GM18517 (cell line): Measurements from ENCODE around the gene APOO.

Experiments used
- ATAC-seq: cut with Tn5 transposase; IDR thresholded peaks from one replicate; pipeline ENCODE4 v1.9.1; 2021; ENCODE audit warnings: mild to moderate bottlenecking, moderate library complexity; ENCODE audit not compliant: unreplicated experiment

The APOO gene

DNA sequence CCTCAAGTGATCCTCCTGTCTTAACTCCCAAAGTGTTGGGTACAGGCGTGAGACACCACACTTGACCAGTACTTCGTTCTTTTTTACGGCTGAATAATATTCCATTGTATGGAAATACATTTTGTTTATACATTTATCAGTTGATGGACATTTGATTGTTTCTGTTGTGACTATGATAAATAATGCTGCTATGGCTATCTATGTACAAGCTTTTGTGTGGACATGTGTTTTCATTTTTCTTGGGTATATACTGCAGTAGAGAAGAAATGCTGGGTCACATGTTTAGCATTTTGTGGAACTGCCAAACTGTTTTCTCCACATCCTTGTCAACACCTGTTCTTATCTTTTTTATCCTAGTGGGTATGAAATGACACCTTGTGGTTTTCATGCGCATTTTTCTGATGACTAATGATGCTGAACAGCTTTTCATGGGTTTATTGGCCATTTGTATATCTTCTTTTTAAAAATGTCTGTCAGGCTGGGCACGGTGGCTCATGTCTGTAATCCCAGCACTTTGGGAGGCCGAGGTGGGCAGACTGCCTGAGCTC, 87.4 kb downstream of the APOO start:
- no peak for ATAC-seq

- no peak for ATAC-seq
Measured at GRCh38 chrX:23819385-23820234, 88.1 kb downstream of the APOO start.

GRCh38 chrX:23817979-23818336, 89.8 kb downstream of the APOO start:
- ATAC-seq, result no peak

DNA sequence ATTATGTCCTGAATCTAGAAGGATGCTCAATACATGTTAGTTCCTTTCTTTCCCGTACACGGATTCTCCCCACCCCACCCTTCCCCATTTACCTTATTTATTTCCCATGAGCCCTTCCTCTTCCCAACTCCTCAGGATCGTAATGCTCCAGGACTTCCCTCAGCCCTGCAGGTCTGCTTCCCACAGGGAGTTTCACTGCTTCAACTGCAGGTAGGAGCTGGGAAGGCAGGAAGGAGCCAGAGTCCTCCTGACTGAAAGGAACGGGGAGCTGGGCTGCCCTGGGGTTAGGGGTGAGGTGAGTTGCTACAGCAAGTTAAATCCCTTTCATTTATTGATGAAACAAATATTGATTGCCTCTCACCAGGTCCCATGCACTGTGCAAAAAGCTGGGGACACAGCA, 91.6 kb downstream of the APOO start:
- ATAC-seq, result no peak

DNA sequence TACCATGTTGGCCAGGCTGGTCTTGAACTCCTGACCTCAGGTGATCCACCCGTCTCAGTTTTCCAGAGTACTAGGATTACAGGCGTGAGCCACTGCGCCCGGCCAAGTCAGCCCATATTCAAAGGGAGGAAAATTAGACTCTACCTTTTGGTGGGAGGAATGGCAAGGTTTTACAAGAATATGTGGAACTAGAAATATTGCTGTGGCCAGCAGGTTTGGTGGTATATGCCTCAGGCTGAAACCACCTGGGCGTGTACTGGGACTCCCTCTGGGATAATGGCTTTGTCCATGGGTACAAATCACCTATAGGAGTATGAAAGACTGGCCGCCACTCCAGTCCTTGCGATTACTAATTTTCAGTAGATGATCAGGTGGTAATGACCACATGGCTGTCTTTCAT, 92.4 kb downstream of the APOO start:
- no peak for ATAC-seq

- no peak for ATAC-seq
Measured at GRCh38 chrX:23813808-23814207, 93.9 kb downstream of the APOO start.

GRCh38 chrX:23811656-23812055, 96.1 kb downstream of the APOO start:
- ATAC-seq, result no peak

DNA sequence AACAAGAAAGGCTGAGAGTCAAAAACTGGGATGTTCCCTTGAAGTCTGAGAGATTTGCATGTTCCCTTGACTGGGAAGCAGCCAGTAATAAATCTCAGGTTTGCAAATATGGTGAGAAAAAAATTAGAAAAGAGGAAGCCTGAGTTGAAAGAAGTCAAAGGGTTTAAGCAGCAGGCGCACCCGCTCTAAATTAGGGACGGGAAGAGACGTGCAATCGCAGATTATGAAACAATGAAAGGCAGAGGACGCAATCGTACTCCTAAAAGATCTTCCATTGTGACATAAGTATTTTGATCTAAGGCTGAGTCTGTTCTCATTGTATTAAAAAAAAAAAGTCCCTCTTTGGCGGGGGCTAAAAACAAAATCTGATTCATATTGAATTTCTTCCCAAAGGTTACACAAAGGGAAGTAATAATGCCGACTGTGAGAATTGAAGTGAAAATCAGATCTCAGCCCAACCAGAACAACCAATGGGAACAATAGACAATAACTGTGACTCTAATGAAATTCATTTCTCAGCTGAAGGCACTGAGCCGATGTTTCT, 96.6 kb downstream of the APOO start:
- ATAC-seq, result no peak

GRCh38 chrX:23810279-23810678, 97.5 kb downstream of the APOO start:
- ATAC-seq, result no peak

- no peak for ATAC-seq
Measured at GRCh38 chrX:23805389-23805788, 102.3 kb downstream of the APOO start.

DNA sequence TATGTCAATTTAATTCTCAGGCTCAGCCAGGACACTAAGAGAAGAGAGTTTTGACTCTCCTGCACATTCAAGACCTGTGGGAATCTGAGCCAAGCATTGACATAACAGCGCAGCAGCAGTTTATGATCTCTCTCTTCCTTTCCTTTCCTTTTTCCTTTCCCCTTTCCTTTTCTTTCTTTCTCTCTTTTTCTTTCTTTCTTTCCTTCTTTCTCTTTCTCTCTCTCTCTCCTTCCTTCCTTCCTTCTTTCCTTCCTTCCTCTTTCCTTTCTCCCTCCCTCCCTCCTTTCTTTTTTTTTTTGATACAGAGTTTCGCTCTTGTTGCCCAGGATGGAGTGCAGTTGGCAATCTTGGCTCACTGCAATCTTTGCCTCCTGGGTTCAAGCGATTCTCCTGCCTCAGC, 103.2 kb downstream of the APOO start:
- no peak for ATAC-seq

GRCh38 chrX:23803931-23804381, 103.8 kb downstream of the APOO start:
- ATAC-seq, result no peak

DNA sequence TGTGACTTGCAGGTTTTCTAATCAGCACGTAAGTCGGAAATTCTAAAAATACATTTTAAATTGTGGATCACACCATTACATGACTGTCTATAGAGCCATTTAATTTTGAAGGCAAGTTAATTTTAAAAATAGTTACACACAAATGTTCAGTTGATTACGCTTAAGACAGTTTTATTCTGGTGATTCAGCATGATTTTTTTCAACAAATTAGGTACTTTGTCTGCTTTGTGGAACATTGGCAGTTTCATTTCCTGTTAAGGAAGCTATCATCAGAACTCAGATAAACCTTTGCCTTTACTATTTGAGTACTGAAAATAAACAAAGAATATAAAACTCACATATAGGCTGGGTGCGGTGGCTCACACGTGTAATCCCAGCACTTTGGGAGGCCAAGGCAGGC, 105.3 kb downstream of the APOO start:
- ATAC-seq, result no peak

DNA sequence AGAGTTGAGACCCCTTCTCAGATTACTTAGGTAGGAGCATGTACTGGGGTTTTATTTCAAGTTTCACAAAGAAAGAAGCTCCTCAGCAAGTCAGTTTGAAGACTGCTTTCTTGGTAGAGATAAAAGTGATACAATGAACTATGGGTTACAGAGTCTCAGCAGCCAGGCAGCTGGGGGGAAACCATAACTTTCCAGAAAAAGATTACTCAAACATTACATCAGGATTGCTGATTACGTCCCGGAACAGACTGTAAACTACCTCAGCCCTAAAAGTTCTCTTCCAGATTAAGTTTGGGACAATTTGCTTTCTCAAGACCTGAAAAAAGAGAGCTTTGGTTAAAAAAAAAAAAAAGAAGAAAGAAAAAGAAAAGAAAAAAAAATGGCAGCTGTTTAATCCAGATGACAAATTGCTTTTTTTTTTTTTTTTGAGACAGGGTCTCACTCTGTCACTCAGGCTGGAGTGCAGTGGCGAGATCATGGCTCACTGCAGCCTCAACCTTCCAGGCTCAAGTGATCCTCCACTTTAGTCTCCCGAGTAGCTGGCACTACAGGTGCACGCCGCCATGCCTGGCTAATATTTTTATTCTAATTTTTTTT, 108.2 kb downstream of the APOO start:
- no peak for ATAC-seq

GRCh38 chrX:23797371-23798128, 110.2 kb downstream of the APOO start:
- ATAC-seq, result no peak

DNA sequence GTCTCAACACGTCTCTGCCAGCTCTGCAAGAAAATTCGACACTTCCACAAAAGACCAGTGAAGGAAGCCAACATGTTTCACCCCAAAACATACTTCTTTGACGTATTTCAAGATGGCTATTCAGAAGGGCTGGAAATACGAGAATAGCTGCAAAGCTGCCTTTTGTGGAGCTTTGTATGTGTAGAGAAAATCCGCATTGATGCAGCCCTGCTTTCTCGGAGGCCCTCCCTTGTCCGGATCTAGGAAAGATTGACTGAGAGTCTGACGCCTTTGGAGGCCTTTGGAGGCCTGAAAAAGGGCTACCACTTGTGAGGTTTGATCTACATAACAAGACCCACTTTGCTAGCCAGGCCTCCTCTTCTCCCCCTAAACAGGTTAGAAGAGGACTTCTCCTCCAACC, 112.5 kb downstream of the APOO start:
- ATAC-seq, result no peak

DNA sequence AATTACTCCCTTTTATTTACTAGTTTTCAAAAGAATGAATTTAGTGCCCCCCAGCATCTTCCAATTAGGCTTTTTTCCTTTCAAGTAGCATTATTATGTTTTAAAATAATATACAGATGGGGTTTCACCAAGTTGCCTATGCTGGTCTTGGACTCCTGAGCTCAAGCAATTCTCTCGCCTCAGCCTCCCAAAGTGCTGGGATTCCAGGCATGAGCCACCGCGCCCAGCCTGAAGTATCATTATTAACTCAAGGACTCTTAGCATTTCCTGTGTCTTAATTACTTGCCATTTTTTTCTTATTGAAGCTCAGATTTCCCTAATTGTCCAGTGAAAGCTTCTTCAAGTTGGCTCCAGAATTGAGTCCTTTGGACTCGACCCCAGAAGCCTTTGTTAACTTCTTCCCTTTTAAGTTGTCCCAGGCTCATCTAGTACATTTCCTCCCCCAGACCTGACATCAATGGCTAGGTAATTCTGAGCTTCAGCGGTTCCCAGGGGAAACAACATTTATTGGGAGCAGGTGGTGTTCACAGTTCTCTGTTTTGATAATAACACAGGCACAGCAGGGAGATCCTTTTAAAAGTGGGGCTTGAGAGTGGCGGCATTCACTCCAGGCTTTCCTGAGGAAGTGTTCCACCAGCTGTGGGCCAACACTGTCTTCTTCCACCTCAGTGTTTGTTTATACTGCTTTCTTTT, 114.7 kb downstream of the APOO start:
- ATAC-seq, result no peak

- ATAC-seq, result no peak
Measured at GRCh38 chrX:23790155-23790497, 117.6 kb downstream of the APOO start.

DNA sequence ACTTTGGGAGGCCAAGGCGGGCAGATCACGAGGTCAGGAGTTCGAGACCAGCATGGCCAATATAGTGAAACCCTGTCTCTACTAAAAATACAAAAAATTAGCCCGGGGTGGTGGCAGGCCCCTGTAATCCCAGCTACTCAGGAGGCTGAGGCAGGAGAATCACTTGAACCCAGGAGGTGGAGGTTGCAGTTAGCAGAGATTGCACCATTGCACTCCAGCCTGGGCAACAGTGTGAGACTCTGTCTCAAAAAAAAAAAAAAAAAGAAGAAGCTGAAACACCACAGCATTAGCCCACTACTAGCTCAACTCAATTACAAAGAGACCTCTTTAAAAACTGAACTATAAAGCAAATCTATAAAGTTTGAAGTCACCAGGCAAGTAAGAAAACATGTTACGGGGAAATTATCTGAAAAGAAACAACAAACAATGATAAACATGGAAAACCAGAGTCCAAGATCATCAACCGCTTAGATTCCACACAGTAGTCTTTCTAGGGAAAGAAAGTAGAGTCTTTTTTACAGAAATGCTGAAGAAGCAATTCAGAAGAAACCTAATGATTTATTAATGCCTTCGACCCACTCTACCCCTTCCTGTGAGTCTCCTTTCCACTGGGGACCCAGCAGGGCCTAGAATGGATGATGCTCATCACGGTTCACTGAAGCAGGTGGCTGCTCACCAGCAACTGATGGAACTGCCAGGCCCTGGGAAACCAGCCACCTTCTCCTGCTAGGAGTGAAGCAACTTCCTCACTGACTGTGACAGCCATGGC, 118.2 kb downstream of the APOO start:
- ATAC-seq, result no peak

DNA sequence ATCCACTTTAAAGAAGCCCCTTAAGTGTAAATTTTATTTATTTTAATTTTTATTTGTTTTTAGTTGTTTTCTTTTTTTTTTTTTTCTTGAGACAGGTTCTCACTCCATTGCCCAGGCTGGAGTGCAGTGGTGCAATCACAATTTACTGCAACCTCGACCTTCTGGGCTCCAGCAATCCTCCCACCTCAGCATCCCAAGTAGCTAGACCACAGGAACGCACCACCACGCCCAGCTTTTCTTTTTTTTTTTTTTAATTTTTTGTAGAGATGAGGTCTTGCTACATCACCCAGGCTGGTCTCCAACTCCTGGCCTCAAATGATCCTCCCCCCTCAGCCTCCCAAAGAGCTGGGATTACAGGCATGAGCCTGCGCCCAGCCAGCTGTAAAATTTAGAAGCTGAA, 118.8 kb downstream of the APOO start:
- ATAC-seq, result no peak
